Activated CD4-positive, alpha-beta memory T cell treated with anti-CD3 and anti-CD28 coated beads for 36 hours (primary cell): ENCODE data around the gene DCC. TPM values are rescaled to one million over a fixed set of nuclear protein-coding genes. Genes with fewer than 3 reads are reported as not detected.

Experiments used
- CTCF ChIA-PET: fragments of 350-600 bp; sonication (Branson Sonifier 250); formaldehyde crosslinking; loops from one replicate; lab custom pipeline; 2021; ENCODE audit warnings: antibody characterized with exemption, inconsistent platforms; lab: Charles Lee
- POLR2A ChIA-PET: fragments of 350-600 bp; sonication (Branson Sonifier 250); formaldehyde crosslinking; loops from one replicate; lab custom pipeline; 2021; ENCODE audit warnings: antibody characterized with exemption; lab: Charles Lee
- DNase-seq: peaks from one replicate; pipeline ENCODE4 v3.0.0-alpha.2; 2020
- H3K27ac Mint-ChIP-seq: one replicate; pipeline ENCODE4 v1.8.0; 2021; ENCODE audit warnings: mixed read lengths
- H3K27me3 Mint-ChIP-seq: one replicate; pipeline ENCODE4 v1.8.0; 2021; ENCODE audit warnings: mixed read lengths
- H3K36me3 Mint-ChIP-seq: one replicate; pipeline ENCODE4 v1.8.0; 2021; ENCODE audit warnings: mixed read lengths
- H3K4me1 Mint-ChIP-seq: one replicate; pipeline ENCODE4 v1.8.0; 2021; ENCODE audit warnings: low read depth, mixed read lengths
- H3K4me3 Mint-ChIP-seq: one replicate; pipeline ENCODE4 v1.8.0; 2021; ENCODE audit warnings: mild to moderate bottlenecking, mixed read lengths
- H3K9me3 Mint-ChIP-seq: one replicate; pipeline ENCODE4 v1.8.0; 2021; ENCODE audit warnings: mixed read lengths
- intact Hi-C: fragments of 100-400 bp; cut with micrococcal nuclease; formaldehyde crosslinking; loops from one replicate; pipeline ENCODE4 v1.15.1; 2023
- total RNA-seq, 2 experiments: library from RNA; stranded (reverse); gene quantifications; one replicate each; pipeline ENCODE4 v1.2.3, GENCODE V29; 2021

The DCC gene
- total RNA-seq, 2 experiments from 2014 or later: not detected

GRCh38 chr18:52484977-52485376 is 145.0 kb downstream of the DCC start:
- Mint-ChIP-seq H3K9me3 (peaks cover 3% of the 10 kb centered on the region), H3K4me3 (no peak overlapping the region), H3K36me3 (no peaks in the 10 kb centered on the region), H3K27me3 (no peaks in the 10 kb centered on the region), H3K4me1 (no peaks in the 10 kb centered on the region), H3K27ac (no peak overlapping the region)
- intact Hi-C loops: no loop called here
- no peak for DNase-seq
- POLR2A ChIA-PET: no interaction called here
- CTCF ChIA-PET: no interaction called here

- Mint-ChIP-seq H3K9me3 (peaks cover 3% of the 10 kb centered on the region), H3K27me3 (no peaks in the 10 kb centered on the region), H3K4me3 (no peak overlapping the region), H3K36me3 (no peaks in the 10 kb centered on the region), H3K27ac (no peak overlapping the region), H3K4me1 (no peaks in the 10 kb centered on the region)
- intact Hi-C loops: no loop called here
- ChIA-PET CTCF (no interaction called here), POLR2A (no interaction called here)
- no peak for DNase-seq
These were observed 146.1 kb downstream of the DCC start for GRCh38 chr18:52486052-52486451.

DNA sequence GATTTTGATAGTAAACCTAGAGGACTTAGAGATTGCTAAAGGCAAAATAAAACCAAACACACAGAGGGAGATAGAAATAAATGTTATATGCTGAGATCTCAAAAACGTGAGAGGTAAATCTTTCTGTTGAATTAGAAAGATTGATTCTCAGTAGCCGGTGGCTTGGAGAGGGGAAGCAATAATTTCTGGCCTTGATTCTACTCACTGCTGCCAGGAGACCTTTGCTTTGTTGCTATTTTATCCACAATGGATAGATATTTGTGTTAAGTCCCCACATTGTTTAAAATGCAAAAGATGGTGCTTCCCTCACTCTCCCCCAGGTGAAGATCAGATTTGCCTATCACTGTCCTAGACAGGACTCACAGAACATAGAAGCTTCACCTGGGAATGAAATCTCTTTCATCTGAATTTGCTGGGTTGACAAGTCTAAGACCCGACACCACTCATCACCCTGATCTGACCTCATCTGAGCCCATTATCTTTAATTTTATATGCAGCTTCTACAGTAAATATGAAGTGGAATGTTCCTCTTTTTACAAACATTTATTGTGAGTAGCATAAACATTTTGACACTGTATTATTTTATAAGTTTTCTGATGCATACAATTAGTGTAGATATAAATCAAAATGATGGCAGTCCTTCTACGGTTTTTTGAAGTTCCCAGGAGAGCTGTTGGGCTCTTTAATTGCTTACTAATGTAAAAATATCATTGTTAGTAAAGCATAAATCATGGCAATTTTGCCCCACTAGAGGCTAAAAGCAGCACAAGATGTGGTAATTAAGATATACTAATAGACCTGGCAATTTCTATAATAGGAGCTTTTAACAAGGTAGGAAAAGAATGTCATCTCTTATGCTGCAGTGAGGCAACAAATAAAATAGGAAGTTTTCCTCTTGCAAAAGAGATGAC is 149.7 kb downstream of the DCC start:
- no peaks in the 10 kb centered on the region for H3K27me3 Mint-ChIP-seq
- CTCF ChIA-PET: no interaction called here
- no peaks in the 10 kb centered on the region for H3K36me3 Mint-ChIP-seq
- no peak for DNase-seq
- intact Hi-C loops: no loop called here
- POLR2A ChIA-PET: no interaction called here
- no peak overlapping the region for H3K27ac Mint-ChIP-seq
- H3K9me3 Mint-ChIP-seq: peaks cover 16% of the 10 kb centered on the region
- H3K4me1 Mint-ChIP-seq: no peaks in the 10 kb centered on the region
- no peak overlapping the region for H3K4me3 Mint-ChIP-seq

- no peaks in the 10 kb centered on the region for H3K4me1 Mint-ChIP-seq
- H3K9me3 Mint-ChIP-seq: peaks cover 18% of the 10 kb centered on the region
- H3K4me3 Mint-ChIP-seq: no peak overlapping the region
These were observed 156.4 kb downstream of the DCC start for GRCh38 chr18:52496426-52496825.

GRCh38 chr18:52499016-52499415 is 159.0 kb downstream of the DCC start:
- no peaks in the 10 kb centered on the region for H3K36me3 Mint-ChIP-seq
- no peak overlapping the region for H3K4me3 Mint-ChIP-seq
- H3K27ac Mint-ChIP-seq: no peak overlapping the region
- H3K27me3 Mint-ChIP-seq: no peaks in the 10 kb centered on the region
- POLR2A ChIA-PET: no interaction called here
- peaks cover 20% of the 10 kb centered on the region for H3K9me3 Mint-ChIP-seq
- CTCF ChIA-PET: no interaction called here
- intact Hi-C loops: no loop called here
- H3K4me1 Mint-ChIP-seq: no peaks in the 10 kb centered on the region
- no peak for DNase-seq

More at GRCh38 chr18:52496426-52496825, 156.4 kb downstream of the DCC start:
- intact Hi-C loops: no loop called here
- H3K27ac Mint-ChIP-seq: no peak overlapping the region
- ChIA-PET CTCF (no interaction called here), POLR2A (no interaction called here)
- H3K27me3 Mint-ChIP-seq: no peaks in the 10 kb centered on the region
- DNase-seq: no peak
- H3K36me3 Mint-ChIP-seq: no peaks in the 10 kb centered on the region

DNA sequence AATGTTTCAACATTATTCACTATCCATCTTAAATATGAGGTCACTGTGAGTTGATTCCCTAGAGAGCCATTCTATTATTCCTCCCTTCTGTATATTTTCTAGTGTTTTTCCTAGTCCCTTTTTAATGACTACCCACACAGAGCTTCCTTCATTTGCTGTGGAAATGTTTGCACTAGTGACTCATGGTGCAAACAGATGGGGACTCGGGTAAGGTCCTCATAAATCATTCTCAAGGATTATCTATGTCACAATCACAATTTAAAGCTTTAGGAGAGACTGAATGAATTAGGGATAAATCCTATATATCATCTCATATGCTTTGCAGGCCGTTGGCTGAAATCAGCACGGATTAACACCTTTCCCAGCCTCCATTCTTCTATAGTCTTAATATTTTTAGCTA is 159.6 kb downstream of the DCC start:
- peaks cover 14% of the 10 kb centered on the region for H3K9me3 Mint-ChIP-seq
- H3K27me3 Mint-ChIP-seq: no peaks in the 10 kb centered on the region
- H3K4me3 Mint-ChIP-seq: no peak overlapping the region
- DNase-seq: no peak
- intact Hi-C loops: no loop called here
- ChIA-PET POLR2A (no interaction called here), CTCF (no interaction called here)
- no peaks in the 10 kb centered on the region for H3K4me1 Mint-ChIP-seq
- no peaks in the 10 kb centered on the region for H3K36me3 Mint-ChIP-seq
- H3K27ac Mint-ChIP-seq: no peak overlapping the region

- Mint-ChIP-seq H3K4me3 (no peak overlapping the region), H3K36me3 (no peaks in the 10 kb centered on the region), H3K4me1 (no peaks in the 10 kb centered on the region), H3K27me3 (no peaks in the 10 kb centered on the region), H3K9me3 (peaks cover 9% of the 10 kb centered on the region), H3K27ac (no peak overlapping the region)
- intact Hi-C loops: no loop called here
- ChIA-PET CTCF (no interaction called here), POLR2A (no interaction called here)
- DNase-seq: no peak
These were observed 164.6 kb downstream of the DCC start for GRCh38 chr18:52504589-52504988.

DNA sequence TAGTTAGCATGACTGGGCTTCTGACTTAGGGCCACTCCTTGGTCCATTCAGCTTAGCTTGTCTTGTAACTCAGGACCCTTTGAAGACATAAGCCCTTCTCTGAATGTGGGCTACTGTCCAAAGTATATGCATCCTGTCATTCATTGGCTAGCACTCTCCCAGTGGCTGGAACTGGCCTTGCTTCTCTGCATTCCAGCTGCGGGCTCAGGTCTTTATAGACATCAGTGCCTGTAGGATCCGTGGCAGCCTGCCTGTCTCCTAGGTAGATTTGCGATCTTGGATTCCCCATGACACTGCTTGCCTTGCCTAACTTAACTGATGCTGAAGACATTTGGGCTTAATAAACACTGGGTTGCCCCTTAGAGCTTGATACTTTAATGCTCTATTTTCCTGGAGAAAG is 170.1 kb downstream of the DCC start:
- ChIA-PET POLR2A (no interaction called here), CTCF (no interaction called here)
- intact Hi-C loops: no loop called here
- Mint-ChIP-seq H3K36me3 (no peaks in the 10 kb centered on the region), H3K27ac (no peak overlapping the region), H3K27me3 (no peaks in the 10 kb centered on the region), H3K4me1 (no peaks in the 10 kb centered on the region), H3K4me3 (no peak overlapping the region), H3K9me3 (no peaks in the 10 kb centered on the region)
- DNase-seq: no peak

DNA sequence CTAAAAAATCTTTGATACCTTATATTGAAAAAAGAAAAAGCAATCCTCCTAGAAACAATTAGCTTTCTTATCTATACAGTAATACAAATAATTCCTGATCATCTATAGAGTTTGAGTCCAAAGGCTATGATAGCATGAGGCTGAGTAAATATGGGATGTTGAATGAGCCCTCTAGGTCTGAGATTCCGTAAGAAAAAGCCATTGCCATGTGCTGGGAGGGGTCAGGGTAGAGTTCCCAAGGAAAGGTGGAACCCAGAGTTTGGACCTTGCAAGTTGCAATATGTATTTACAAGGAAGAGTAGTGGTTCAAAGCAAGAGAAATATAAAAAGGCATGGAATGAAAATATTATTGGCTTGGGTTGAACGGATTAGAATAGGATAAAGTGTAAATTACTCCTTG is 178.1 kb downstream of the DCC start:
- Mint-ChIP-seq H3K4me3 (no peak overlapping the region), H3K9me3 (peaks cover 2% of the 10 kb centered on the region), H3K27me3 (no peaks in the 10 kb centered on the region), H3K36me3 (no peaks in the 10 kb centered on the region), H3K4me1 (no peaks in the 10 kb centered on the region), H3K27ac (no peak overlapping the region)
- ChIA-PET CTCF (no interaction called here), POLR2A (no interaction called here)
- intact Hi-C loops: no loop called here
- no peak for DNase-seq

GRCh38 chr18:52519021-52519420 is 179.0 kb downstream of the DCC start:
- no peaks in the 10 kb centered on the region for H3K4me1 Mint-ChIP-seq
- intact Hi-C loops: no loop called here
- peaks cover 2% of the 10 kb centered on the region for H3K9me3 Mint-ChIP-seq
- ChIA-PET CTCF (no interaction called here), POLR2A (no interaction called here)
- no peak for DNase-seq
- no peaks in the 10 kb centered on the region for H3K36me3 Mint-ChIP-seq
- no peak overlapping the region for H3K4me3 Mint-ChIP-seq
- H3K27ac Mint-ChIP-seq: no peak overlapping the region
- H3K27me3 Mint-ChIP-seq: no peaks in the 10 kb centered on the region

- no peaks in the 10 kb centered on the region for H3K36me3 Mint-ChIP-seq
- intact Hi-C loops: no loop called here
- POLR2A ChIA-PET: no interaction called here
- DNase-seq: no peak
- peaks cover 2% of the 10 kb centered on the region for H3K9me3 Mint-ChIP-seq
- no peaks in the 10 kb centered on the region for H3K27me3 Mint-ChIP-seq
- no peaks in the 10 kb centered on the region for H3K4me1 Mint-ChIP-seq
- CTCF ChIA-PET: no interaction called here
- H3K4me3 Mint-ChIP-seq: no peak overlapping the region
- no peak overlapping the region for H3K27ac Mint-ChIP-seq
These were observed 183.6 kb downstream of the DCC start for GRCh38 chr18:52523566-52523965.

- no peak overlapping the region for H3K27ac Mint-ChIP-seq
- intact Hi-C loops: no loop called here
- DNase-seq: no peak
- POLR2A ChIA-PET: no interaction called here
- no peaks in the 10 kb centered on the region for H3K4me1 Mint-ChIP-seq
- no peaks in the 10 kb centered on the region for H3K9me3 Mint-ChIP-seq
- CTCF ChIA-PET: no interaction called here
- no peaks in the 10 kb centered on the region for H3K36me3 Mint-ChIP-seq
- no peaks in the 10 kb centered on the region for H3K27me3 Mint-ChIP-seq
- H3K4me3 Mint-ChIP-seq: no peak overlapping the region
These were observed 191.8 kb downstream of the DCC start for GRCh38 chr18:52531836-52532235.

- DNase-seq: no peak
- Mint-ChIP-seq H3K27me3 (no peaks in the 10 kb centered on the region), H3K4me1 (no peaks in the 10 kb centered on the region), H3K9me3 (no peaks in the 10 kb centered on the region), H3K27ac (no peak overlapping the region), H3K36me3 (no peaks in the 10 kb centered on the region), H3K4me3 (no peak overlapping the region)
- POLR2A ChIA-PET: no interaction called here
- intact Hi-C loops: no loop called here
- CTCF ChIA-PET: no interaction called here
These were observed 196.0 kb downstream of the DCC start for GRCh38 chr18:52536039-52536438.
